A673 (cell line): Measurements from ENCODE around the gene COX6B2.

ENCODE experiments used
- CTCF ChIP-seq: fragments of 300-800, 200-600 bp; sonication (generic); conservative IDR thresholded peaks from 2 replicates; pipeline ENCODE4 v1.5.1; 2017; ENCODE audit warnings: low read depth, mild to moderate bottlenecking, antibody characterized with exemption, low read length, moderate library complexity, mixed read lengths
- EZH2 ChIP-seq: fragments of 200-600 bp; sonication (generic); IDR thresholded peaks from 2 replicates; pipeline ENCODE4 v1.6.1; 2017; ENCODE audit warnings: borderline replicate concordance, low read depth, mild to moderate bottlenecking, mixed read lengths, antibody characterized with exemption, low read length; ENCODE audit not compliant: poor library complexity, severe bottlenecking

- TF ChIP-seq CTCF (no peak), EZH2 (no peak)
Observed at GRCh38 chr19:55366790-55367189, 12.3 kb upstream of the COX6B2 start.
